Fibroblast of upper back skin (primary cell): ENCODE data around the gene MYMX.
A peak's percentile ranks its signal among the peaks of the same experiment; 100 is the strongest.
"Not testable (repeated sequence)": the region's sequence is repeated elsewhere in the genome, so short reads cannot be mapped to it uniquely, and the experiment has no call there.

Experiments used
- DNase-seq: peaks from one replicate; pipeline ENCODE4 v3.0.0-alpha.2; 2013

MYMX gene

GRCh38 chr6:44216677-44217331, at the start of gene MYMX:
TSS of gene MYMX (plus strand) at chr6:44216926. CDS start at chr6:44217472, 546 bp downstream.
- no peak for DNase-seq

- no peak for DNase-seq
Measured at GRCh38 chr6:44167567-44167966, 49.2 kb upstream of the MYMX start.

GRCh38 chr6:44169154-44169553, 47.6 kb upstream of the MYMX start:
- DNase-seq = no peak

- no peak for DNase-seq
Measured at GRCh38 chr6:44169886-44170570, 46.7 kb upstream of the MYMX start.

- DNase-seq = no peak
Measured at GRCh38 chr6:44171899-44172546, 44.7 kb upstream of the MYMX start.

GRCh38 chr6:44172731-44173500, 43.8 kb upstream of the MYMX start:
- peak; percentile 67 for DNase-seq

- DNase-seq = no peak
Measured at GRCh38 chr6:44176130-44176761, 40.5 kb upstream of the MYMX start.

GRCh38 chr6:44176762-44177509, 39.8 kb upstream of the MYMX start:
- DNase-seq = no peak

- no peak for DNase-seq
Measured at GRCh38 chr6:44177691-44178423, 38.9 kb upstream of the MYMX start.

- peak; percentile 26 for DNase-seq
Measured at GRCh38 chr6:44178424-44179071, 38.2 kb upstream of the MYMX start.

- DNase-seq = no peak
Measured at GRCh38 chr6:44179072-44179536, 37.6 kb upstream of the MYMX start.

GRCh38 chr6:44179648-44180047, 37.1 kb upstream of the MYMX start:
- no peak for DNase-seq

GRCh38 chr6:44180406-44180805, 36.3 kb upstream of the MYMX start:
- DNase-seq = no peak

- DNase-seq = no peak
Measured at GRCh38 chr6:44180886-44181285, 35.8 kb upstream of the MYMX start.

GRCh38 chr6:44181784-44182183, 34.9 kb upstream of the MYMX start:
- DNase-seq = not testable (repeated sequence)

- no peak for DNase-seq
Measured at GRCh38 chr6:44182911-44183390, 33.8 kb upstream of the MYMX start.

GRCh38 chr6:44183783-44184182, 32.9 kb upstream of the MYMX start:
- DNase-seq = no peak

GRCh38 chr6:44185356-44185755, 31.4 kb upstream of the MYMX start:
- not testable (repeated sequence) for DNase-seq

- DNase-seq = no peak
Measured at GRCh38 chr6:44185953-44186634, 30.6 kb upstream of the MYMX start.

GRCh38 chr6:44186635-44187025, 30.1 kb upstream of the MYMX start:
- no peak for DNase-seq
